Suprapubic skin (tissue), 4 donors: ENCODE data around the gene ZNF398. TPM values are rescaled to one million over a fixed set of nuclear protein-coding genes. Genes with fewer than 3 reads are reported as not detected.

ENCODE experiments used
- DNase-seq, 2 donors: peaks; one replicate each; pipeline ENCODE4 v3.0.0-alpha.2; 2019; ENCODE audit warnings: low spot score in 2 of 2
- H3K27ac ChIP-seq: fragments of 200-600 bp; sonication (generic); one replicate; pipeline ENCODE4 v1.5.1; 2019
- H3K27me3 ChIP-seq: fragments of 200-600 bp; sonication (generic); one replicate; pipeline ENCODE4 v1.5.1; 2019
- H3K36me3 ChIP-seq: fragments of 200-600 bp; sonication (generic); one replicate; pipeline ENCODE4 v1.5.1; 2019
- H3K4me1 ChIP-seq: fragments of 200-600 bp; sonication (generic); one replicate; pipeline ENCODE4 v1.5.1; 2019
- H3K4me3 ChIP-seq: fragments of 200-600 bp; sonication (generic); one replicate; pipeline ENCODE4 v1.5.1; 2019; ENCODE audit warnings: mild to moderate bottlenecking
- H3K9me3 ChIP-seq: fragments of 200-600 bp; sonication (generic); one replicate; pipeline ENCODE4 v1.5.1; 2019
- CTCF ChIP-seq, 2 donors: fragments of 200-600 bp in 1 of 2; fragments of 450-650 bp in 1 of 2; sonication (generic) in 1 of 2; IDR thresholded peaks; one replicate each; pipeline ENCODE4 v1.5.1; 2016 to 2019; ENCODE audit warnings: antibody characterized with exemption in 2 of 2, mild to moderate bottlenecking in 1 of 2, moderate library complexity in 1 of 2
- EP300 ChIP-seq: sonication (generic); formaldehyde crosslinking; IDR thresholded peaks from one replicate; pipeline ENCODE4 v1.6.1; 2017; ENCODE audit warnings: antibody characterized with exemption
- POLR2A ChIP-seq, 2 donors: fragments of 450-650 bp; IDR thresholded peaks; one replicate each; pipeline ENCODE4 v1.6.1; 2017; ENCODE audit warnings: antibody characterized with exemption in 2 of 2, mild to moderate bottlenecking in 2 of 2, moderate library complexity in 2 of 2
- POLR2AphosphoS5 ChIP-seq, 3 donors: sonication (generic); formaldehyde crosslinking; IDR thresholded peaks; one replicate each; pipeline ENCODE4 v1.6.1; 2017; ENCODE audit warnings: antibody characterized with exemption in 3 of 3
- WGBS: methylation state at CpG from one replicate; pipeline ENCODE4 v1.1.5; 2018; 5-methylcytosine and 5-hydroxymethylcytosine counted together
- total RNA-seq, 4 donors: library from RNA; depleted of rRNA; stranded (reverse); fragments of >200 nt; gene quantifications; one replicate each; pipeline ENCODE4 v1.1.0, GENCODE V29; 2016

ZNF398 gene
- total RNA-seq, 4 donors from 2014 or later, result 25.7 to 50.4 (median 33.9) TPM

- Histone ChIP-seq H3K4me1 (peaks cover 28% of the 10 kb centered on the region), H3K27ac (peak overlapping the region; percentile 88), H3K36me3 (peaks cover 36% of the 10 kb centered on the region), H3K4me3 (peak overlapping the region; percentile 61), H3K9me3 (no peaks in the 10 kb centered on the region), H3K27me3 (no peaks in the 10 kb centered on the region)
- DNase-seq, result no peak
- TF ChIP-seq POLR2A (IDR thresholded peaks at IDR 0.05), result no peak
- no peak for TF ChIP-seq CTCF (IDR thresholded peaks at IDR 0.05)
- no peak for TF ChIP-seq POLR2AphosphoS5 (IDR thresholded peaks at IDR 0.05)
- no peak for TF ChIP-seq EP300
- WGBS, result 6% methylated on average over 6 of the region's 7 CpGs
Observed at GRCh38 chr7:149196705-149197171, 49.5 kb downstream of the ZNF398 start.

- Histone ChIP-seq H3K9me3 (no peaks in the 10 kb centered on the region), H3K36me3 (peaks cover 46% of the 10 kb centered on the region), H3K27ac (no peak overlapping the region), H3K4me3 (no peak overlapping the region), H3K27me3 (no peaks in the 10 kb centered on the region), H3K4me1 (peaks cover 28% of the 10 kb centered on the region)
- DNase-seq, result no peak
- TF ChIP-seq CTCF (IDR thresholded peaks at IDR 0.05), result no peak
- no peak for TF ChIP-seq EP300
- 50% methylated on average over 4 of the region's 4 CpGs for WGBS
Observed at GRCh38 chr7:149197675-149198074, 50.4 kb downstream of the ZNF398 start.

GRCh38 chr7:149198161-149198816 is 51.0 kb downstream of the ZNF398 start:
- TF ChIP-seq EP300 (no peak), POLR2AphosphoS5 (IDR thresholded peaks at IDR 0.05) (no peak), CTCF (IDR thresholded peaks at IDR 0.05) (no peak), POLR2A (IDR thresholded peaks at IDR 0.05) (no peak)
- Histone ChIP-seq H3K4me3 (no peak overlapping the region), H3K36me3 (peaks cover 51% of the 10 kb centered on the region), H3K9me3 (no peaks in the 10 kb centered on the region), H3K27me3 (no peaks in the 10 kb centered on the region), H3K4me1 (peaks cover 28% of the 10 kb centered on the region), H3K27ac (no peak overlapping the region)
- 86% methylated on average over 22 of the region's 22 CpGs for WGBS
- no peak for DNase-seq

GRCh38 chr7:149199234-149199995 is 52.2 kb downstream of the ZNF398 start:
- no peaks in the 10 kb centered on the region for H3K27me3 ChIP-seq
- peaks cover 28% of the 10 kb centered on the region for H3K4me1 ChIP-seq
- no peaks in the 10 kb centered on the region for H3K9me3 ChIP-seq
- WGBS, result 95% methylated on average over 6 of the region's 6 CpGs
- no peak overlapping the region for H3K27ac ChIP-seq
- peaks cover 62% of the 10 kb centered on the region for H3K36me3 ChIP-seq
- H3K4me3 ChIP-seq, result no peak overlapping the region
- DNase-seq, result no peak
- TF ChIP-seq POLR2AphosphoS5 (IDR thresholded peaks at IDR 0.05), result no peak
- TF ChIP-seq POLR2A (IDR thresholded peaks at IDR 0.05), result no peak
- no peak for TF ChIP-seq EP300
- no peak for TF ChIP-seq CTCF (IDR thresholded peaks at IDR 0.05)

- no peak for DNase-seq
- H3K9me3 ChIP-seq, result no peaks in the 10 kb centered on the region
- H3K27me3 ChIP-seq, result no peaks in the 10 kb centered on the region
- WGBS, result 70% methylated on average over 6 of the region's 6 CpGs
- no peak overlapping the region for H3K27ac ChIP-seq
- peaks cover 87% of the 10 kb centered on the region for H3K36me3 ChIP-seq
- peaks cover 17% of the 10 kb centered on the region for H3K4me1 ChIP-seq
- TF ChIP-seq POLR2AphosphoS5 (IDR thresholded peaks at IDR 0.05) (no peak), CTCF (IDR thresholded peaks at IDR 0.05) (no peak), POLR2A (IDR thresholded peaks at IDR 0.05) (no peak), EP300 (no peak)
- no peak overlapping the region for H3K4me3 ChIP-seq
Observed at GRCh38 chr7:149202831-149203231, 55.6 kb downstream of the ZNF398 start.
